GM12878 (cell line): Measurements from ENCODE around the gene RCAN1. TPM values are rescaled to one million over a fixed set of nuclear protein-coding genes. Genes with fewer than 3 reads are reported as not detected.
A peak's percentile ranks its signal among the peaks of the same experiment; 100 is the strongest.

ENCODE experiments used
- BCL11A ChIP-seq: IDR thresholded peaks from 2 replicates; pipeline ENCODE4 v1.6.1; 2011; ENCODE audit warnings: low read depth, low read length
- EED ChIP-seq: sonication (generic); IDR thresholded peaks from 2 replicates; pipeline ENCODE4 v1.6.1; 2016; ENCODE audit warnings: antibody characterized with exemption, low read depth
- ELK1 ChIP-seq: IDR thresholded peaks from 2 replicates; pipeline ENCODE4 v1.6.1; 2012; ENCODE audit warnings: low read depth, low read length, improper control_type of control experiment
- MAX ChIP-seq: IDR thresholded peaks from 2 replicates; pipeline ENCODE4 v1.6.1; 2012; ENCODE audit warnings: low read depth, low read length, improper control_type of control experiment
- MYB ChIP-seq: fragments of 150-350 bp; IDR thresholded peaks from 2 replicates; pipeline ENCODE4 v1.6.1; 2014; ENCODE audit warnings: mild to moderate bottlenecking, low read depth, low read length, borderline replicate concordance
- MYC ChIP-seq: IDR thresholded peaks from 2 replicates; pipeline ENCODE4 v1.6.1; 2011; ENCODE audit warnings: mild to moderate bottlenecking, low read length, moderate library complexity, inconsistent platforms; ENCODE audit not compliant: insufficient read depth, insufficient replicate concordance, insufficient read length, severe bottlenecking
- NFIC ChIP-seq: IDR thresholded peaks from 2 replicates; pipeline ENCODE4 v1.6.1; 2012; ENCODE audit warnings: low read depth, mild to moderate bottlenecking, inconsistent platforms, low read length, moderate library complexity
- NR2F1 ChIP-seq: fragments of 450-650 bp; conservative IDR thresholded peaks from 2 replicates; pipeline ENCODE4 v1.6.1; 2017; ENCODE audit warnings: mild to moderate bottlenecking
- POLR2A ChIP-seq: IDR thresholded peaks from 2 replicates; pipeline ENCODE4 v1.6.1; 2011; ENCODE audit warnings: low read depth, mild to moderate bottlenecking, low read length
- RELB ChIP-seq: fragments of 450-650 bp; IDR thresholded peaks from 2 replicates; pipeline ENCODE4 v1.6.1; 2017; ENCODE audit warnings: low read depth, mild to moderate bottlenecking, moderate library complexity
- STAT1 ChIP-seq: fragments of 450-650 bp; conservative IDR thresholded peaks from 2 replicates; pipeline ENCODE4 v1.6.1; 2014; ENCODE audit warnings: antibody characterized with exemption, mild to moderate bottlenecking
- STAT3 ChIP-seq: IDR thresholded peaks from 2 replicates; pipeline ENCODE4 v1.6.1; 2011; ENCODE audit warnings: low read depth, low read length, improper control_type of control experiment
- TAF1 ChIP-seq: IDR thresholded peaks from 2 replicates; pipeline ENCODE4 v1.6.1; 2011; ENCODE audit warnings: mild to moderate bottlenecking, low read depth, low read length, borderline replicate concordance
- ZBTB40 ChIP-seq: fragments of 450-650 bp; IDR thresholded peaks from 2 replicates; pipeline ENCODE4 v1.6.1; 2016; ENCODE audit warnings: mild to moderate bottlenecking, moderate library complexity, borderline replicate concordance
- polyA plus RNA-seq, 11 experiments: library from polyadenylated mRNA; depleted of rRNA in 4 of 11; unstranded in 6 of 11; stranded (reverse) in 5 of 11; fragments of >200 nt; fragmentation: Nextera tagmentation in 4 of 11; fragmentation: Illumina TruSeq in 1 of 11; extraction: Ambion mirVana in 4 of 11; extraction: Trizol in 1 of 11; gene quantifications; 1 replicate in 1 of 11; 2 replicates in 10 of 11; pipeline versions ENCODE4 v1.2.1 to v1.2.3, GENCODE V29; 2011 to 2016; ENCODE audit warnings: inconsistent platforms in 2 of 11, missing spikeins in 2 of 11, low read depth in 1 of 11
- total RNA-seq, 4 experiments: library from RNA; depleted of rRNA in 3 of 4; stranded (reverse); fragments of >200 nt in 3 of 4; fragmentation: Illumina TruSeq in 1 of 4; extraction: Trizol in 1 of 4; gene quantifications; 2 replicates each; pipeline versions ENCODE4 v1.2.1 to v1.2.3, GENCODE V29; 2013 to 2021
- TF ChIP-seq, protein P1 (sequence below): IDR thresholded peaks from 2 replicates; pipeline ENCODE4 v1.6.1; 2011; ENCODE audit warnings: borderline replicate concordance, low read depth, mild to moderate bottlenecking, moderate library complexity, mixed read lengths, low read length; ENCODE audit not compliant: insufficient read depth; ENCODE audit errors: extremely low read length
- TF ChIP-seq, protein P2 (sequence below): IDR thresholded peaks from 2 replicates; pipeline ENCODE4 v1.6.1; 2012; ENCODE audit warnings: improper control_type of control experiment, low read depth, low read length; ENCODE audit not compliant: insufficient replicate concordance

RCAN1 gene
- total and polyA plus RNA-seq, 10 of the 15 experiments (the other 5 are each of a cell fraction or from before 2014, with no cell fraction given): 2.8 to 12.9 (median 10.5) TPM

DNA sequence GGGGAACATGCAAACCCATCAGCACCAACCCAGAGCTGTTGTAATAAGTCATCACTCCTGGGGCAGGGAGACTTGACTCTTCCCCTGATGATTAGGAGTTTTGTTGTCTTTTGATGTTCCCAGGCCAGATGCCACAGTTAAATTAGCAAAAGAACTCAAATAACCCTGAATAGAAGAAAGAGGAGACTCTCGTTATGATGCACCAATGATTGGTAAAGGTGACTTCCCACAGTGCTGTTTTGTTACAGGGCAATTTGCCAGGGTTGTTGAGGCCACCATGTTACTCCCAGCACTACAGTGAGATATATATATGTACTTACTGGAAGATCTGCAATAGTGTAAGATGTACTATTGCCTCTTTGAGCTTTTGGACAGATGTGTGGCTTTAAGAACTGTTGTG lies 24.3 kb upstream of the RCAN1 start (continued):
- TF ChIP-seq MYC (no peak), BCL11A (peak; percentile 22; the same call in 1 of the 2 replicates), NR2F1 (no peak), EED (peak; percentile 51), POLR2A (no peak), STAT1 (no peak), RELB (no peak), ELK1 (no peak), TAF1 (no peak), STAT3 (no peak), MYB (no peak), NFIC (peak; percentile 58; the same call in 1 of the 2 replicates), MAX (no peak), ZBTB40 (no peak)
- TF ChIP-seq, protein P1, sequence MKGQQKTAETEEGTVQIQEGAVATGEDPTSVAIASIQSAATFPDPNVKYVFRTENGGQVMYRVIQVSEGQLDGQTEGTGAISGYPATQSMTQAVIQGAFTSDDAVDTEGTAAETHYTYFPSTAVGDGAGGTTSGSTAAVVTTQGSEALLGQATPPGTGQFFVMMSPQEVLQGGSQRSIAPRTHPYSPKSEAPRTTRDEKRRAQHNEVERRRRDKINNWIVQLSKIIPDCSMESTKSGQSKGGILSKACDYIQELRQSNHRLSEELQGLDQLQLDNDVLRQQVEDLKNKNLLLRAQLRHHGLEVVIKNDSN: no peak
- TF ChIP-seq, protein P2, sequence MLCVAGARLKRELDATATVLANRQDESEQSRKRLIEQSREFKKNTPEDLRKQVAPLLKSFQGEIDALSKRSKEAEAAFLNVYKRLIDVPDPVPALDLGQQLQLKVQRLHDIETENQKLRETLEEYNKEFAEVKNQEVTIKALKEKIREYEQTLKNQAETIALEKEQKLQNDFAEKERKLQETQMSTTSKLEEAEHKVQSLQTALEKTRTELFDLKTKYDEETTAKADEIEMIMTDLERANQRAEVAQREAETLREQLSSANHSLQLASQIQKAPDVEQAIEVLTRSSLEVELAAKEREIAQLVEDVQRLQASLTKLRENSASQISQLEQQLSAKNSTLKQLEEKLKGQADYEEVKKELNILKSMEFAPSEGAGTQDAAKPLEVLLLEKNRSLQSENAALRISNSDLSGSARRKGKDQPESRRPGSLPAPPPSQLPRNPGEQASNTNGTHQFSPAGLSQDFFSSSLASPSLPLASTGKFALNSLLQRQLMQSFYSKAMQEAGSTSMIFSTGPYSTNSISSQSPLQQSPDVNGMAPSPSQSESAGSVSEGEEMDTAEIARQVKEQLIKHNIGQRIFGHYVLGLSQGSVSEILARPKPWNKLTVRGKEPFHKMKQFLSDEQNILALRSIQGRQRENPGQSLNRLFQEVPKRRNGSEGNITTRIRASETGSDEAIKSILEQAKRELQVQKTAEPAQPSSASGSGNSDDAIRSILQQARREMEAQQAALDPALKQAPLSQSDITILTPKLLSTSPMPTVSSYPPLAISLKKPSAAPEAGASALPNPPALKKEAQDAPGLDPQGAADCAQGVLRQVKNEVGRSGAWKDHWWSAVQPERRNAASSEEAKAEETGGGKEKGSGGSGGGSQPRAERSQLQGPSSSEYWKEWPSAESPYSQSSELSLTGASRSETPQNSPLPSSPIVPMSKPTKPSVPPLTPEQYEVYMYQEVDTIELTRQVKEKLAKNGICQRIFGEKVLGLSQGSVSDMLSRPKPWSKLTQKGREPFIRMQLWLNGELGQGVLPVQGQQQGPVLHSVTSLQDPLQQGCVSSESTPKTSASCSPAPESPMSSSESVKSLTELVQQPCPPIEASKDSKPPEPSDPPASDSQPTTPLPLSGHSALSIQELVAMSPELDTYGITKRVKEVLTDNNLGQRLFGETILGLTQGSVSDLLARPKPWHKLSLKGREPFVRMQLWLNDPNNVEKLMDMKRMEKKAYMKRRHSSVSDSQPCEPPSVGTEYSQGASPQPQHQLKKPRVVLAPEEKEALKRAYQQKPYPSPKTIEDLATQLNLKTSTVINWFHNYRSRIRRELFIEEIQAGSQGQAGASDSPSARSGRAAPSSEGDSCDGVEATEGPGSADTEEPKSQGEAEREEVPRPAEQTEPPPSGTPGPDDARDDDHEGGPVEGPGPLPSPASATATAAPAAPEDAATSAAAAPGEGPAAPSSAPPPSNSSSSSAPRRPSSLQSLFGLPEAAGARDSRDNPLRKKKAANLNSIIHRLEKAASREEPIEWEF: no peak
